Kidney (tissue), 14 donors: ENCODE measurements around the gene MBD5. TPM values are rescaled to one million over a fixed set of nuclear protein-coding genes. Genes with fewer than 3 reads are reported as not detected.

Source experiments
- DNase-seq, 5 donors: peaks; one replicate each; pipeline ENCODE4 v3.0.0-alpha.2; 2013 to 2020
- FAIRE-seq: peaks from 2 replicates; lab custom pipeline; 2012; peaks lifted over from hg19 to GRCh38; lab: Jason Lieb, UNC
- H3K27ac ChIP-seq, 2 donors: one replicate each; pipeline ENCODE4 v1.7.0; 2013; ENCODE audit warnings: low read depth in 2 of 2, low read length in 2 of 2, inconsistent platforms in 1 of 2
- H3K27me3 ChIP-seq: one replicate; pipeline ENCODE4 v1.7.1; 2013; ENCODE audit warnings: low read length, inconsistent platforms; ENCODE audit not compliant: control insufficient read depth, insufficient read depth
- H3K36me3 ChIP-seq, 3 donors: one replicate each; pipeline versions ENCODE4 v1.7.0 to v1.7.1; 2013; ENCODE audit warnings: low read length in 3 of 3, control low read depth in 1 of 3, inconsistent platforms in 1 of 3; ENCODE audit not compliant: insufficient read depth in 3 of 3, control insufficient read depth in 2 of 3
- H3K4me1 ChIP-seq, 3 donors: one replicate each; pipeline versions ENCODE4 v1.7.0 to v1.7.1; 2013; ENCODE audit warnings: low read length in 3 of 3, inconsistent platforms in 1 of 3, low read depth in 1 of 3; ENCODE audit not compliant: control insufficient read depth in 2 of 3, insufficient read depth in 2 of 3
- H3K4me3 ChIP-seq, 3 donors: one replicate each; pipeline versions ENCODE4 v1.7.0 to v1.8.1; 2013; ENCODE audit warnings: low read length in 3 of 3, control low read depth in 1 of 3, inconsistent platforms in 1 of 3
- H3K9ac ChIP-seq, 3 donors: one replicate each; pipeline versions ENCODE4 v1.7.0 to v1.7.1; 2013; ENCODE audit warnings: low read length in 3 of 3, control low read depth in 1 of 3, inconsistent platforms in 1 of 3
- H3K9me3 ChIP-seq, 3 donors: one replicate each; pipeline versions ENCODE4 v1.7.0 to v1.7.1; 2013; ENCODE audit warnings: low read length in 3 of 3, control low read depth in 1 of 3, inconsistent platforms in 1 of 3; ENCODE audit not compliant: control insufficient read depth in 2 of 3, insufficient read depth in 1 of 3
- CTCF ChIP-seq: IDR thresholded peaks from 3 replicates; pipeline ENCODE4 v1.5.1; 2012; ENCODE audit warnings: mild to moderate bottlenecking, moderate library complexity, borderline replicate concordance; ENCODE audit not compliant: insufficient read depth; ENCODE audit errors: extremely low read depth
- intact Hi-C: fragments of 100-400 bp; cut with DNase I; formaldehyde crosslinking; loops from one replicate; pipeline ENCODE4 v1.11.1; 2022
- polyA plus RNA-seq: library from polyadenylated mRNA; stranded (reverse); fragments of 350-450 nt; fragmentation: Illumina TruSeq; extraction: RNeasy Lipid Tissue Mini Kit (QIAGEN cat#74804); gene quantifications from one replicate; pipeline ENCODE4 v1.2.3, GENCODE V29; 2014; ENCODE audit warnings: low read depth, low replicate concordance; ENCODE audit not compliant: insufficient read depth
- total RNA-seq: library from RNA; stranded (reverse); fragmentation: NEBNext Ultra II Directional; extraction: Animal tissue kit (Norgen Biotek cat#: 25700); gene quantifications from one replicate; pipeline ENCODE4 v1.2.1, GENCODE V29; 2021
- donor health status: control.
- donor health status: control.
- donor health status: control.
- donor health status: control.
- donor health status: control.
- donor health status: DM: yes; HTN: yes; CAD: no.
- donor health status: Normal renal cell carcinoma (clear cell type).

The MBD5 gene
- total and polyA plus RNA-seq, 2 donors from 2014 or later = 6.9 to 66.8 TPM

GRCh38 chr2:148209603-148210002, 188.7 kb downstream of the MBD5 start:
- Histone ChIP-seq H3K27me3 (no peaks in the 10 kb centered on the region), H3K4me3 (no peak overlapping the region), H3K9ac (no peak overlapping the region), H3K4me1 (peaks cover 0 to 4% (median 2%) of the 10 kb centered on the region in 3 donors), H3K9me3 (no peaks in the 10 kb centered on the region), H3K27ac (no peak overlapping the region), H3K36me3 (no peaks in the 10 kb centered on the region)
- intact Hi-C loops = no loop called here
- TF ChIP-seq CTCF = no peak
- no peak for DNase-seq
- no peak for FAIRE-seq

- Histone ChIP-seq H3K4me1 (no peaks in the 10 kb centered on the region), H3K36me3 (no peaks in the 10 kb centered on the region), H3K9ac (no peak overlapping the region), H3K27ac (no peak overlapping the region), H3K27me3 (no peaks in the 10 kb centered on the region), H3K9me3 (peaks cover 2 to 19% (median 3%) of the 10 kb centered on the region in 3 donors), H3K4me3 (no peak overlapping the region)
- TF ChIP-seq CTCF = no peak
- DNase-seq (no peak), FAIRE-seq (peak; percentile 76)
- intact Hi-C loops = no loop called here
Measured at GRCh38 chr2:148218326-148219075, 197.6 kb downstream of the MBD5 start.

- Histone ChIP-seq H3K36me3 (no peaks in the 10 kb centered on the region), H3K27ac (no peak overlapping the region), H3K4me1 (no peaks in the 10 kb centered on the region), H3K4me3 (no peak overlapping the region), H3K9me3 (peaks cover 2 to 19% (median 3%) of the 10 kb centered on the region in 3 donors), H3K9ac (no peak overlapping the region), H3K27me3 (no peaks in the 10 kb centered on the region)
- FAIRE-seq = no peak
- no peak for DNase-seq
- TF ChIP-seq CTCF = no peak
- intact Hi-C loops = no loop called here
Measured at GRCh38 chr2:148221166-148221565, 200.3 kb downstream of the MBD5 start.
